ENCODE data around the gene PLA2R1. TPM values are rescaled to one million over a fixed set of nuclear protein-coding genes. Genes with fewer than 3 reads are reported as not detected.

PLA2R1 gene
- total RNA-seq, 2 experiments from 2014 or later: not detected

- Mint-ChIP-seq H3K4me1 (peaks cover 13% of the 10 kb centered on the region), H3K9me3 (peaks cover 3% of the 10 kb centered on the region), H3K27me3 (no peaks in the 10 kb centered on the region), H3K4me3 (no peak overlapping the region), H3K27ac (no peak overlapping the region), H3K36me3 (no peaks in the 10 kb centered on the region)
- no peak for DNase-seq
Observed at GRCh38 chr2:159959136-159959535, 103.3 kb downstream of the PLA2R1 start.

DNA sequence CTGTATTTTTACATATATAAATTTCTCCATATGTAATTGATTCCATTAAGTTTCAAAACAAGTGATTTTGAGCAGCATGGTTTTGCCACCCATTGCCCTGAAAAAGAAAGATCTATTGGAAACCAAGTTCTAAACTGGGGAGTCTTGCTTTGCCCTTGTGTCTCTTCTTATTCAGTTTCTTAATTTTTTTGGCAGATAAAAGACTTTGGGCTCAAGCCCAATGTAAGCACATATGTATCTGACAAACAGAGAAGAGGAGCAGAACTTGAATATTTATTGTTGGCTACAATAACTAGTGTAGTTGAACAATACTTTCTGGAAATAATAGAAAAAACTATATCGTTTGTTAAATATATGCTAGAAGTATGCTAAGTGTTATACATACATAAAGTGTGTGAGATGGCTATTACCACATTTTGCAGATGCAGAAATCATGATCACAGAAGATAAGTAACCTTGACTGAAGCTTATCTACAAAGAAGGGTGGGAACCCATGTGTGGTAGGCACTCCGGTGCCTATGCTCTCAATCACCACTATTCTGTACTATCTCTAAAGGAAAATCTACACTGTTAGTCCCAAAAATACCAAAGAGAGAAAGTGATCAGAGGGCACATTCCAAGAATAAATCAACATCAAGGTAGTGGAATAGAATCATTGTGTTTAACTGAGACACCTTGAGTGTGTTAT, 109.1 kb downstream of the PLA2R1 start:
- Mint-ChIP-seq H3K9me3 (peaks cover 3% of the 10 kb centered on the region), H3K36me3 (no peaks in the 10 kb centered on the region), H3K27me3 (peaks cover 18% of the 10 kb centered on the region), H3K4me3 (no peak overlapping the region), H3K4me1 (no peaks in the 10 kb centered on the region), H3K27ac (no peak overlapping the region)
- DNase-seq: no peak

DNA sequence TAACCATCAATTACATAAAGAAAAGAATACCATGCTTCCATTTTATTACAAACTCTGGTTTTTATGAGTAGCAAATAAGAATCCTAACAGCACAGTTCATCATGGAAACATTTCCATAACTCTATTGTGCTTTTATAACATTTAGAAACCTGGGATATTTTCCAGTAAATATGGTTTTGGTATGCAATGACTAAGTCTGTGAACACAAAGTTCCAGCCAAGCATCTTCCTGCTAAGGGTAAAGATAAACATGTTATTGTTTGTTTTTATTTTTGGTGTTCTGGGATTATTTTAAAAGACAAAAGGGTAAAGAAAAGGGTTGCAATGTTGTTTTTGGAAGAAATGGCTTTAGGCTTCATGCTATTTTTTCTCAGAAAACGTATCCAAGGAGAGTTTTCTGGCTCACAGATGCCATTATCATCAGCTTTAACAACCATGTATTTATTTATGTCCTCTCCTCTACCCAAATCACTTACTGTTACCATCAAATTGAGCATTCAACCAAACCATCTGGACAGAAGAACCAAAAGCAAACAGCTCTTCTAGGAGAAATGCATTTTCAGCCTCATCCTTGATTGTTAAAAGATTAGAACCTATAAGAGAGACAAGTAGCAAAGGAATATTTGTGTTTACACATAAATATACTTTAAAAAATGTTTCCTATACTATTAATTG, 116.0 kb downstream of the PLA2R1 start:
- no peak overlapping the region for H3K4me3 Mint-ChIP-seq
- no peak overlapping the region for H3K27ac Mint-ChIP-seq
- no peak for DNase-seq
- H3K27me3 Mint-ChIP-seq: peaks cover 14% of the 10 kb centered on the region
- H3K4me1 Mint-ChIP-seq: peaks cover 2% of the 10 kb centered on the region
- no peaks in the 10 kb centered on the region for H3K9me3 Mint-ChIP-seq
- H3K36me3 Mint-ChIP-seq: no peaks in the 10 kb centered on the region

DNA sequence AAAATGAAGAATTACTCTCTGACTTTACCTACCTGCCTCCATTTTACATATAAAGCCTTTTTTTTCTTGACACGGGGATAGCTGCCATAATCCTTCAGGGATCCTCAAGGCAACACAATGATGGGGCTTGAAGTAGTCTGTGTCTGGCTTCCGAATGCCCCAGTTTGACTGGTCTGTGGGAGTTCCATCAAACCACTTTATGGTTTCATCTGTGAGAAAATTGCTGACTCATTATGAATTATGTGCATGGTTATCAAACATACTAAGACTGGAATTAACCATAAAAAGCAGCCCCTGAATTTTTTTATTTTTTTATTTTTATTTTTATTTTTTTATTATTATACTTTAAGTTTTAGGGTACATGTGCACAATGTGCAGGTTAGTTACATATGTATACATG, 117.5 kb downstream of the PLA2R1 start:
- Mint-ChIP-seq H3K36me3 (no peaks in the 10 kb centered on the region), H3K4me3 (no peak overlapping the region), H3K27me3 (peaks cover 8% of the 10 kb centered on the region), H3K4me1 (peaks cover 2% of the 10 kb centered on the region), H3K27ac (no peak overlapping the region), H3K9me3 (no peaks in the 10 kb centered on the region)
- no peak for DNase-seq

DNA sequence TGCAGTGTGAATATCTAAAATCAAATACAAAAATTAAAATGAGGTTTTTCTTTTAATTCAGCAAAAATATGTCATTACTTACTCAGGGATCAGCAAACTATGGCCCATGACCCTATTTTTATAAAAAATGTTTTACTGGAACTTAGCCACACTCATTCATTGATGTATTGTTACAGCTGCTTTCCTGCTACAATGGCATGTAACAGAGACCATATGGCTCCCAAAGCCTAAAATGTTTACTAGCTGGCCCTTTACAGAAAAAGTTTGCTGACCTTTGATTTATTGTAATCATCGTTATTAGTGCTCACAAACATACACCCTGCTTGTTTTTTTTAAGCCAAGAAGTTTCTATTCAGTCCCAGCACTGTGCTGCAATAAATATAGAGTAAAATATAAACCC, 120.3 kb downstream of the PLA2R1 start:
- no peaks in the 10 kb centered on the region for H3K36me3 Mint-ChIP-seq
- no peak overlapping the region for H3K4me3 Mint-ChIP-seq
- no peaks in the 10 kb centered on the region for H3K27me3 Mint-ChIP-seq
- H3K4me1 Mint-ChIP-seq: peaks cover 2% of the 10 kb centered on the region
- H3K27ac Mint-ChIP-seq: no peak overlapping the region
- DNase-seq: no peak
- H3K9me3 Mint-ChIP-seq: no peaks in the 10 kb centered on the region

GRCh38 chr2:159941729-159942128, 120.7 kb downstream of the PLA2R1 start:
- DNase-seq: no peak
- H3K4me1 Mint-ChIP-seq: peaks cover 2% of the 10 kb centered on the region
- no peak overlapping the region for H3K27ac Mint-ChIP-seq
- H3K36me3 Mint-ChIP-seq: no peaks in the 10 kb centered on the region
- no peak overlapping the region for H3K4me3 Mint-ChIP-seq
- no peaks in the 10 kb centered on the region for H3K9me3 Mint-ChIP-seq
- no peaks in the 10 kb centered on the region for H3K27me3 Mint-ChIP-seq

- H3K36me3 Mint-ChIP-seq: no peaks in the 10 kb centered on the region
- peaks cover 3% of the 10 kb centered on the region for H3K27me3 Mint-ChIP-seq
- no peaks in the 10 kb centered on the region for H3K9me3 Mint-ChIP-seq
- H3K4me1 Mint-ChIP-seq: peaks cover 2% of the 10 kb centered on the region
- no peak overlapping the region for H3K4me3 Mint-ChIP-seq
- DNase-seq: no peak
- no peak overlapping the region for H3K27ac Mint-ChIP-seq
Observed at GRCh38 chr2:159939946-159940345, 122.5 kb downstream of the PLA2R1 start.

GRCh38 chr2:159938395-159938794, 124.0 kb downstream of the PLA2R1 start:
- Mint-ChIP-seq H3K27me3 (peaks cover 3% of the 10 kb centered on the region), H3K36me3 (no peaks in the 10 kb centered on the region), H3K4me3 (no peak overlapping the region), H3K9me3 (no peaks in the 10 kb centered on the region), H3K27ac (no peak overlapping the region), H3K4me1 (no peaks in the 10 kb centered on the region)
- no peak for DNase-seq

- DNase-seq: no peak
- no peaks in the 10 kb centered on the region for H3K9me3 Mint-ChIP-seq
- H3K27ac Mint-ChIP-seq: no peak overlapping the region
- peaks cover 3% of the 10 kb centered on the region for H3K27me3 Mint-ChIP-seq
- no peaks in the 10 kb centered on the region for H3K4me1 Mint-ChIP-seq
- H3K4me3 Mint-ChIP-seq: no peak overlapping the region
- H3K36me3 Mint-ChIP-seq: no peaks in the 10 kb centered on the region
Observed at GRCh38 chr2:159936471-159936870, 125.9 kb downstream of the PLA2R1 start.

- H3K27me3 Mint-ChIP-seq: peaks cover 3% of the 10 kb centered on the region
- H3K36me3 Mint-ChIP-seq: no peaks in the 10 kb centered on the region
- DNase-seq: no peak
- no peaks in the 10 kb centered on the region for H3K4me1 Mint-ChIP-seq
- no peaks in the 10 kb centered on the region for H3K9me3 Mint-ChIP-seq
- no peak overlapping the region for H3K4me3 Mint-ChIP-seq
- no peak overlapping the region for H3K27ac Mint-ChIP-seq
Observed at GRCh38 chr2:159933727-159934049, 128.7 kb downstream of the PLA2R1 start.

GRCh38 chr2:159933040-159933726, 129.2 kb downstream of the PLA2R1 start:
- no peaks in the 10 kb centered on the region for H3K36me3 Mint-ChIP-seq
- no peak overlapping the region for H3K4me3 Mint-ChIP-seq
- no peak overlapping the region for H3K27ac Mint-ChIP-seq
- H3K9me3 Mint-ChIP-seq: no peaks in the 10 kb centered on the region
- no peak for DNase-seq
- H3K27me3 Mint-ChIP-seq: peaks cover 3% of the 10 kb centered on the region
- no peaks in the 10 kb centered on the region for H3K4me1 Mint-ChIP-seq

DNA sequence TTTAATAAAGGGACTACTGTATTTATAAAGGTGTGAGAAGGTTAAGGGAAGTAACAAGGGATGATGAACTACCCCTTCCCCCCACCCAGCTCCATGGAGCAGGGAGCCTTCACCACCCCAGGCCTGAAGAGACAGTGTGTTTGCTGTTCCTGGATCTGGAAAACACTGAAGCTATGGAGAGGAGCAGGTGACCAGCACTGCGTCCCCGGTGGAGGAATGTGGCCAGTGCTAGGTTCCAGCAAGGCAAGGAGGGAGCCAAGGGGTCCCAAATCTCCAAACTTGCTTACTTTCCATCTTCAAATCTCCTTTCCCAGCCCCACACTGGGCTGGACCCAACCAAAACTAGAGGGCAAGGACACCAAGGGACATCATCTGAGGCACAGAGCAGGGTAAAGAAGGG, 135.7 kb downstream of the PLA2R1 start:
- Mint-ChIP-seq H3K4me3 (no peak overlapping the region), H3K9me3 (no peaks in the 10 kb centered on the region), H3K4me1 (peaks cover 8% of the 10 kb centered on the region), H3K27me3 (peaks cover 18% of the 10 kb centered on the region), H3K36me3 (no peaks in the 10 kb centered on the region), H3K27ac (no peak overlapping the region)
- DNase-seq: no peak

GRCh38 chr2:159925975-159926374, 136.4 kb downstream of the PLA2R1 start:
- peaks cover 9% of the 10 kb centered on the region for H3K4me1 Mint-ChIP-seq
- no peak for DNase-seq
- no peak overlapping the region for H3K4me3 Mint-ChIP-seq
- no peak overlapping the region for H3K27ac Mint-ChIP-seq
- H3K9me3 Mint-ChIP-seq: no peaks in the 10 kb centered on the region
- H3K36me3 Mint-ChIP-seq: no peaks in the 10 kb centered on the region
- H3K27me3 Mint-ChIP-seq: peaks cover 25% of the 10 kb centered on the region

GRCh38 chr2:159922563-159922962, 139.9 kb downstream of the PLA2R1 start:
- Mint-ChIP-seq H3K27ac (no peak overlapping the region), H3K9me3 (no peaks in the 10 kb centered on the region), H3K36me3 (no peaks in the 10 kb centered on the region), H3K4me1 (peaks cover 9% of the 10 kb centered on the region), H3K4me3 (no peak overlapping the region), H3K27me3 (peaks cover 37% of the 10 kb centered on the region)
- no peak for DNase-seq

DNA sequence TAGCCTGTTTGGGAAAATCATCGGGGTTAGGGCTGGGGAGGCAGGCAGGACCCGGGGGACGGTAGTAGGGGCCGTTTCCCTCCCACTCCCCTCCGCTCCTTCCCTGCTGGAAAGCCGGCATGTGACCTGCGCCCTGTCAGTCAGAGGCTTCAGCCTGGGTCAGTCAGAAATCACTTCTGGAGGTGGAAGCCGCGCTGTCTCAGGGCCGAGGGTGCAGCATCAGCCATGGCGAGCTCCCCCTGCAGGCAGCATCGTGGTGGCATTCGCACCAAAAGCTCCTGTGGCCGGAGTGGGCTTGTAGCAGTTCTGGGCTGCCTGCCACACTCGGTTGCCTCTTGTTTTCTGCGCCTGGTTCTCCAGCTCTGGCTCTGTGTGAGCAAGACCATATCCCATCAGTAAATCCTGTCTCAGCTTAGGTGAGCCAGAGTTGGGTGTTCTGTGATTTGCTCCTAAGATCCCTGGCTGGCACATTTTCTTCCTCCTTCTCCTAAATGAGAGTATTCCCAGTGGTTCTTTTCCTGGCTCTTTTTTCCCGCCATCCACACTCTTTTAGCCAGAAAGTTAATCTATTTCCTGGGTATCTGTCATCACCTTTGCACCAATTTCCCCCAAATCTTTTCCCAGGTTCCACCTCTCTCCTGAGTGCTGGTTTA, 140.5 kb downstream of the PLA2R1 start:
- Mint-ChIP-seq H3K9me3 (no peaks in the 10 kb centered on the region), H3K27me3 (peaks cover 34% of the 10 kb centered on the region), H3K4me3 (no peak overlapping the region), H3K4me1 (peaks cover 9% of the 10 kb centered on the region), H3K27ac (no peak overlapping the region), H3K36me3 (no peaks in the 10 kb centered on the region)
- peak; percentile 73 for DNase-seq
